ENCODE results near the gene IRF2BPL. TPM values are rescaled to one million over a fixed set of nuclear protein-coding genes. Genes with fewer than 3 reads are reported as not detected.

The IRF2BPL gene
- total RNA-seq, 1 donor from 2014 or later, result 32.8 TPM

DNA sequence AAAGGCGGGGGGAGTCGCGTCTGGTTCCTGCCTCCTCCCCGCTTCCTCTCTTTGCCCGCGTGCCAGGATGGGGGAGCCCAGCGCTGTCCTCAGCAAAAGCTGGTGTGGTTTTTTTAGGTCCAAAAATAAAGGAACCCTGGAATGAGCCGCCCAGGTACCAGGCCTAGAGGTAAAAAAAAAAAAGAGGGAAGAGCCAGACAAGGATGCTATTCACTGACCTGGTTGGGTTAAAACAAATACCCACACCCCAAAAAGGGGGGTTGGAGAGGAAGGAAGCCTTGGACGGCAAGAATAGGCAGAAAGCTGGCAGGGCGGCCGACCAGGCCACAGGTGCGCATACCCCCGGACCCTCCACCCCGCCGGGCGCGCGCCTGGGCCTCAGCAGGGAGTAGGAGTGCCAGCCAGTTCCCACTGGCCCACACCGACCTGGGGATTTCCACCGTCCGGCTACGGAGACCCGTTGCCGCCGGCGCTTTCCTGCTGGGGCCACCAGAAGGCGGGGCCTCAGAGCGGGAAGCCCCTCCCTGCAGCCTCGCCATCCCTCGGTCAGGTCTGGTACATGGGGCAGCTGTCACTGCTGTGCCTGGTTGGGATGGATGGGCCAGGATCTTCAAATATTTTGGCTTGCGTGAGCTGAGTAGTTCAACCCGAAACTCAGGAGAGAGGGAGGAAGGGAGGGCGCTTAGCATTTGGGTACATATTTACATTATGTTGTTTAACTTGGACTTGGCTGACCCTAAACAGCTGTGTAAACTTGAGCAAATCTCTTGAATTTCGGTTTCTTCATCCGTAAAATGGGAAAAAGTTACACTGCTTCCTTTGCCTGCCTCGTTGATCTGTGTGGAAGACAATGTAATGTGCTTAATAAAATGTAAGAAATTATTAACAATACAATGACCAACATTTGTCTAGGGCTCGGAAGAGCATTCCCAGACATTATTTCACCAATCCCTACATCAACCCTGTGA lies 5.4 kb upstream of the IRF2BPL start:
- peaks cover 73% of the 10 kb centered on the region for H3K4me1 Mint-ChIP-seq
- intact Hi-C loops (cut with micrococcal nuclease), result loop anchor here (1.0 to 5.0 kb wide), 2 partner anchors 78 to 673 kb away; partner anchors contain the start of genes ALKBH1 and SLIRP
- H3K27ac Mint-ChIP-seq, result peak overlapping the region; percentile 99

DNA sequence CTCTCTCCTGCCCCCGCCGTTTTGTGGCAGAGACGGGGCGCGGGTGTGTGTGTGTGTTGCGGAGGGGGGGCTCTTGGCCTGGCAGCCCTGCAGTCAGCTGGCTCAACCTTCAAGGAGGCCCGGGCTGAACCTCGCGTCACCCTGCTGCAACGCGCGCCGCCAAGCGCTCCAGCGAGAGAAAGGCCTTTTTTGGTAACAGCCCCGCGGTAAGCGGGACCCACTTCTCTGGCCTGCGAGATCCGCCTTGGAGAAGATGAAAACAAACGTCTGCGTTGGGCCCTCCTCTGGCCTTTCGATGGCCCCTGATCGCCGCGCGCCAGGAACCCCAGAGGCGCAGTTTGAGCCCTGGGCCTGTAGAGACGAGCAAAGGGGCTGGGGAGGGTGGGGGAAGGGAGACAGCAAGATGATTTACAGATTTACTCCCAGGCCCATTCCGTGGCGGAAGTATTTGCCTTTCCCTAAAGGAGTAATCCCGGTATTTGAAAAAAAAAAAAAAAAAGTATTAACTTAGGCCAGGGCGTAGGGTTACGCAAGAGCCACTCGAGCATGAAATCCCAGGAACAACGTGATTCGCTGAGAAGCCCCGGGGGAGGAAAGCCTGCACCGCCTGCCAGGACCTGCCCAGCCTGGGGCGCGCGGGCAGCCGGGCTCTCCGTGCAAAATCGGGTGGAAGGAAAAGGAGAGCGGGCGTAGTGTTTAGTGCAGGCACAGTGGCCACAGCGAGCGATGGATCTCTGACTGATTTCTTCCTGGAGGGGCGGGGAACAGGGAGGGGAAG lies 4.5 kb upstream of the IRF2BPL start:
- no peaks in the 10 kb centered on the region for H3K27me3 Mint-ChIP-seq
- DNase-seq, result peak; percentile 91
- peak overlapping the region; percentile 99 for H3K27ac Mint-ChIP-seq
- peak overlapping the region; percentile 89 for H3K4me3 Mint-ChIP-seq
- intact Hi-C loops (cut with micrococcal nuclease), result loop anchor here (1.0 to 5.0 kb wide), 2 partner anchors 77 to 674 kb away; partner anchors contain the start of genes ALKBH1 and SLIRP
- peaks cover 68% of the 10 kb centered on the region for H3K4me1 Mint-ChIP-seq
- peaks cover 7% of the 10 kb centered on the region for H3K36me3 Mint-ChIP-seq (ENCODE audit: low read depth)
- H3K9me3 Mint-ChIP-seq, result no peaks in the 10 kb centered on the region

More for the DNA sequence above, 5.4 kb upstream of the IRF2BPL start:
- Mint-ChIP-seq H3K36me3 (ENCODE audit: low read depth) (peaks cover 3% of the 10 kb centered on the region), H3K4me3 (peak overlapping the region; percentile 89), H3K9me3 (no peaks in the 10 kb centered on the region), H3K27me3 (no peaks in the 10 kb centered on the region)
- DNase-seq, result peak; percentile 94

DNA sequence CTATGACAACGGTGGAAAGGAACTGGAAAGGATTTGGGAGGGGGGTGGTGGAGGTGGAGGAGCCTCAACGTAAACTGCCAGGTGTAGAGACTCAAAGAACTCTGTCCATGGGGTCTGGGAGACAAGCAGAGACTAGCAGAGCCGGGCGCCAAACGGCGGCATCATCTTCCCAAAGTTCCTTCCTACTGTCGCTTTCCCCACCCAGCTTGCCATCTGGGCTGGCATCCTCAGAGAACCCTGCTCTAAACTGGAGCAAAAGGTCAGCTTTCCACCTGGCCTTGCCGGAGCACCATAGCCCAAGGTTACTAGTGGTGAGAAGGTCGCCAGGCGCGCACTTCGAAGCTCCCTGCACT lies 4.0 kb upstream of the IRF2BPL start:
- intact Hi-C loops (cut with micrococcal nuclease), result loop anchor here (5.0 kb wide), 1 partner anchor 675 kb away; the partner anchor contains the start of genes ALKBH1 and SLIRP
- Mint-ChIP-seq H3K4me1 (peaks cover 62% of the 10 kb centered on the region), H3K9me3 (no peaks in the 10 kb centered on the region), H3K4me3 (peak overlapping the region; percentile 89), H3K36me3 (ENCODE audit: low read depth) (peaks cover 7% of the 10 kb centered on the region), H3K27me3 (no peaks in the 10 kb centered on the region), H3K27ac (peak overlapping the region; percentile 99)
- no peak for DNase-seq

DNA sequence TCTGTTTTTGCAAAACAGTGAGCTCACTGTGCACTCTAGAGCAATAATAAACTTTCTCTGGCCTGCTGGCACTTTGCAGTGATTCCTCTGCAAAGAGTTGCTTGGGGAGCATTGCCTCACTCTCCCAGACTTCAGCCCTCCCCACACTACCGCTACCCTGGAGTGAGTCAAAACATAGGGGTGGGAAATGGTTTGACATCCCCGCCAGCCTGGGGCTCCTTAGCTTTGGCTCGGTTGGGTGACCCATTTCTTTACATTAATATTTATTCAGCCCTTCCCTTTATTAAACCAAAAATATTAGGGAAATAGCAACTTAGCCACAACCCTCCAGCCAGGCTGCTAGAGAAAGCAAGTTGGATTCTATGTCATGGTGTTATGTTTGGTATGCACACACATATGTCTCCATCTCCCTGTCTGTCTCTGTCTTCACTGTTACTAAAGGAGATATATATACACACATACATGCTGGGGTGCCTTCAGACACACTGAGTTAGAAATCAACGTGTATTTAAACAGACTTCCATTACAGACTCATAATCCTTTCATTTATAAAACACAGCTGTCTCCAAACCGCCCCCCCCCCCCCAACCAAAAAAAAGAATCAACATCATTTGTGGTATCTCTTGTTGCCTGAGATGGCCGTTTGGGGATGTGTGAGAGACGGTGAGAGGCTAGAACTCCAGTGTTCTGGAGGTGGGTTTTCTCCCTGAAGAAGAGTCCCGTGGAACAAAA lies 3.4 kb upstream of the IRF2BPL start:
- peak overlapping the region; percentile 89 for H3K4me3 Mint-ChIP-seq

DNA sequence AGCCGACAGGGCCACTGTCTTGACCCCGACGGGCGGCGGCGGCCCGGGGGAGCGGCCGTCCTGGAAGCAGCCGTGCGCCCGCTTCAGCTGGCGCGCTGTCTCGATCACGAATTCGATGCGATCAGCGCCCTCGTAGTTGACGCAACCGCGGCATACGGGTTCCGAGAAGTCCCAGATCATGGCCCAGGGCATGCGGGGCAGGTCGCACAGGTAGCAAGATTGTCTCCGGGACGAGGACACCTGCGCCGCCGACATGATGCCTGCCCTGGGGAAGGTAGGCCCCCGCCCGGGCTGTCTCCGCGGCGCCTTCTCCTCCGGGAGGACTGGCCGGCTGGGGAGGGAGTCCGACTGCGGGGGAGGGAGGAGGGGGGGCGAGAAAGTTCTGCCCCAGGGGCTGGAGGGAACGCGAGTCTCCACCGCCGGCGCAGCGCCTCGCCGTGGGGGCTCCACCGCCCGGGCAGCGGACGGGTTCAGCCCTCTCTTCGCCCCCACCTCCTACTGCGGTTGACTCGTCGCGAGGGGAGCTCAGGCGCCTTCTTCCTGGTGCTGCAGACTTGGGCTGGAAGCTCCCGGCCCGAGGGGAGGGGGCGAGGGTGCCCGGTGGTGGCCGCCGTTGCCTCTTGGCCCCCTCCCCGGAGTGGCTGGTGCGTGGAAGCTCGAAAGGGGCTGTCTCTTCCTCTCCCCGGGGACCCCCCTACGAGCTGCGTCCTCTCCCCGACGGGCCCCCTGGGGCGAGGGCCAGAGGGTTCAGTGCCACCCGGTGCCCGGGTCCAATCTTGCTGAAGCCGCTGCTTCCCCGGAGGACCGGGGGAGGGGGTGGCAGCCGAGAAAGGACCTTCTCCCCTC lies 747 bp downstream of the IRF2BPL start:
- H3K4me3 Mint-ChIP-seq, result peak overlapping the region; percentile 99
- intact Hi-C loops (cut with micrococcal nuclease), result loop anchor here (1.0 kb wide), 3 partner anchors 13 to 71 kb away; no protein-coding TSS in a partner anchor
- H3K4me1 Mint-ChIP-seq, result peaks cover 50% of the 10 kb centered on the region
- peak overlapping the region; percentile 80 for H3K27ac Mint-ChIP-seq
- no peaks in the 10 kb centered on the region for H3K27me3 Mint-ChIP-seq
- H3K36me3 Mint-ChIP-seq (ENCODE audit: low read depth), result peaks cover 34% of the 10 kb centered on the region
- peak; percentile 89 for DNase-seq
- H3K9me3 Mint-ChIP-seq, result no peaks in the 10 kb centered on the region

More for the DNA sequence above, 3.4 kb upstream of the IRF2BPL start:
- H3K4me1 Mint-ChIP-seq, result peaks cover 58% of the 10 kb centered on the region
- DNase-seq, result no peak
- H3K27me3 Mint-ChIP-seq, result no peaks in the 10 kb centered on the region
- intact Hi-C loops (cut with micrococcal nuclease), result loop anchor here (5.0 kb wide), 1 partner anchor 675 kb away; the partner anchor contains the start of genes ALKBH1 and SLIRP
- peak overlapping the region; percentile 99 for H3K27ac Mint-ChIP-seq
- no peaks in the 10 kb centered on the region for H3K9me3 Mint-ChIP-seq
- H3K36me3 Mint-ChIP-seq (ENCODE audit: low read depth), result peaks cover 7% of the 10 kb centered on the region

DNA sequence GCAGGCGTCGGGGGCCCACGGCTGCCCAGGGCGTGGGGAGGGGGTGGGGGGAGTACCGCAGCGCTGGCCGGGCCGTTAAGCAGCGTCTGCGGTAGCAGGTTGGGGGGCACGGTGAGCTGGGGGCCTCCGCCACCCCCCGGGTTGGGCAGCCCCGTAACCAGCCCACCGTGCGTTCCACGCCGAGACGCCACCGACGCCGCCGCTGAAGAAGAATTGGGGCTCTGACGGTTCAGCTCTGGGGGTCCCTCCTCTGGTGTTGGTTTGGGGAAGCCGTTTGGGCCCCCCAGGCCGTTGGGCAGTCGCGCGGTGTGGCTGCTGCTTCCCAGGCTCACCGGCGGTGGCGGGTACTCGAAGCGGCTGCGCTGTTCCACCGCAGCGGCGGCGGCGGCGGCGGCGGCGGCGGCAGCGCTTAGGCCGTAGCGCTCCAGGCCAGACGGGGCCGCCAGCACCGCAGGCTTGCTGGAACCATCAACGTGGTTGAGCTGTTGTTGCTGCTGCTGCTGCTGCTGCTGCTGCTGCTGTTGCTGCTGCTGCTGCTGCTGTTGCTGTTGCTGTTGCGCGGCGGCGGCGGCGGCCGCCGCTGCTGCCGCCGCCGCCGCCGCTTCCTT lies 1.5 kb downstream of the IRF2BPL start:
- peak overlapping the region; percentile 99 for H3K4me3 Mint-ChIP-seq
- H3K4me1 Mint-ChIP-seq, result peaks cover 50% of the 10 kb centered on the region
- no peaks in the 10 kb centered on the region for H3K9me3 Mint-ChIP-seq
- intact Hi-C loops (cut with micrococcal nuclease), result no loop called here
- H3K27me3 Mint-ChIP-seq, result no peaks in the 10 kb centered on the region
- H3K27ac Mint-ChIP-seq, result no peak overlapping the region
- peak; percentile 86 for DNase-seq
- peaks cover 35% of the 10 kb centered on the region for H3K36me3 Mint-ChIP-seq (ENCODE audit: low read depth)

DNA sequence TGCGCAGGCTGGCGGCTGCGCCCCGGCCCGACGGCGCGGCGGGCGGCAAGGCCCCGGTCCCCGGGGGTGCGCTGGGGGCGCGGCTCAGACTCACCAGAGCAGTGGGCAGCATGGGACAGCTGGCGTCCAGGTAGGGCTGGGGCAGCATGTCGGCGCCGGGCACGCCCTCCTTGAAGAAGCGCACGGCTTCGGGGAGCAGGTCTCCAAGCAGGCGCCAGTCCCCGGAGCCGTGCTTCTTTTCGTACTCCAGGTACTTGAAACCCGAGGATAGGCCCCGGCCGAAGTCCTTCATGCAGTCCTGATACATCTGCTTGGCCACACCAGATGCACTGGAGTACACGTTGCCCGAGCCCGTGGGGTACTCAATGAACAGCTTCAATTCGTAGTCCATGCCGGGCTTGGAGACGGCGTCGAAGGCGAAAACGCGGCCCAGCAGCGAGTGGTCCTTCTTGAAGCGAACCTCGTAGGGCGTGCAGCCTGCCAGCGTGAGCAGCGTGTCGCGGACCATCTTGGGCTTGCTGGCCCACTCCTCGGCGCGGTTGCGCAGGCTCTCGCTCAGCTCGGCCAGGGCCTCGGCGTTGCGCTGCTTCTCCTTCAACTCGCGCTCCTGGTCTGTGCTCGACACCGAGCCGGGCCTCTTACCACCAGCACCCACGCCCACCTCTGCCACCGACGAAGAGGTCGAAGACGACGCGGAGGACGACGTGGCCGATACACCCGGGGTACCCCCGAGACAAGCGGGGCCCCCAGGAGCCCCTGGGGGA lies 2.2 kb downstream of the IRF2BPL start:
- peak; percentile 66 for DNase-seq
- peaks cover 50% of the 10 kb centered on the region for H3K4me1 Mint-ChIP-seq
- H3K4me3 Mint-ChIP-seq, result peak overlapping the region; percentile 82
- peak overlapping the region; percentile 67 for H3K27ac Mint-ChIP-seq
- intact Hi-C loops (cut with micrococcal nuclease), result no loop called here
- peaks cover 35% of the 10 kb centered on the region for H3K36me3 Mint-ChIP-seq (ENCODE audit: low read depth)
- no peaks in the 10 kb centered on the region for H3K9me3 Mint-ChIP-seq
- no peaks in the 10 kb centered on the region for H3K27me3 Mint-ChIP-seq

DNA sequence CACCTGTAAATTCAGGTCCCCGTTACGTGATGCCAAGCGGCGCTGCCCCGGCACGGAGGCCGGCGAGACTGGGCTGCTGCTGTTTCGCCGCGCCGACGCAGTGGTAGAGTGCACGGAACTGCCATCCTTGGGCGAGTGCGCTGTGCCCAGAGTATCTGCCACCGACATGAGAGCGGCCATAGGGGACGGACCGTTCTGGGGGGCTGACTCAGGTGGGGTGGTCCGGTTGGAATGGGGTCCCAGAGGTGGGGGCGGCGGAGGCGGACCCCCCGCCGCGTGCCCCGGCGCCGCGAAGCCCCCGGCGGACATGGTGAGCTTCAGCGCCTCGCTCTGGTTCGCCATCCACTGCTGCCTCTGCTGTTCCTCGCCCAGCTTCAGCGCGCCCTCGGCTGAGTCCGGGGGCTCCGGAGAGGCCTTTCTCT lies 2.8 kb downstream of the IRF2BPL start:
- H3K4me1 Mint-ChIP-seq, result peaks cover 48% of the 10 kb centered on the region
- intact Hi-C loops (cut with micrococcal nuclease), result no loop called here
- H3K27me3 Mint-ChIP-seq, result no peaks in the 10 kb centered on the region

DNA sequence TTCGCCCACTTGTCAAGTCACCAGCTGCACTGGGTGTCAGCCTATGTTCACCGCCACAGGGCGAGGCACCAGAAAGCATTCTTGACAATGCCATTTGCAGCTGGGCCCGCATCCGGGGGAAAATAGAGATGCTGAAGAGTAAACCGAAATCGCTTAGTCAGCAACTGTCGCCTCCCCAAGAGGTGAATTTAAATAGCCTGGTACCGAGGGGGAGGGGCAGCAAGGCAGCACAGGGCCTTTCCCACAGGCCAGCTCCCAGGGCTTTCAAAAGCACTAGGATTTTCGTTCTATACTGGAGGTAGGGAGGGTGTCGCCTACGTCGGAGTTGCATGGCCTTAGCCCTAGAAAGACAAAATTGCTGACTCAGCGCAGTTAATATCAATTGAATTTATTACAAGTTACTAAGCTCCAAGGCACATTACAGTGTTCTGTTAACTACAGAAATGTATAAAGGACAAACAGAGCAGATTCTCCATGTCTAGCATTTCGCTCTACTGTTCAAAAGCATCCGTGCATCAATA lies 4.3 kb downstream of the IRF2BPL start:
- DNase-seq, result peak; percentile 92
- H3K9me3 Mint-ChIP-seq, result no peaks in the 10 kb centered on the region
- intact Hi-C loops (cut with micrococcal nuclease), result loop anchor here (1.0 kb wide), 3 partner anchors 16 to 68 kb away; no protein-coding TSS in a partner anchor
- peak overlapping the region; percentile 78 for H3K4me3 Mint-ChIP-seq
- peaks cover 34% of the 10 kb centered on the region for H3K36me3 Mint-ChIP-seq (ENCODE audit: low read depth)
- H3K27ac Mint-ChIP-seq, result peak overlapping the region; percentile 76
- peaks cover 41% of the 10 kb centered on the region for H3K4me1 Mint-ChIP-seq
- H3K27me3 Mint-ChIP-seq, result no peaks in the 10 kb centered on the region

More for the DNA sequence above, 2.8 kb downstream of the IRF2BPL start:
- H3K27ac Mint-ChIP-seq, result no peak overlapping the region
- no peaks in the 10 kb centered on the region for H3K9me3 Mint-ChIP-seq
- peaks cover 35% of the 10 kb centered on the region for H3K36me3 Mint-ChIP-seq (ENCODE audit: low read depth)
- no peak for DNase-seq
- peak overlapping the region; percentile 78 for H3K4me3 Mint-ChIP-seq

DNA sequence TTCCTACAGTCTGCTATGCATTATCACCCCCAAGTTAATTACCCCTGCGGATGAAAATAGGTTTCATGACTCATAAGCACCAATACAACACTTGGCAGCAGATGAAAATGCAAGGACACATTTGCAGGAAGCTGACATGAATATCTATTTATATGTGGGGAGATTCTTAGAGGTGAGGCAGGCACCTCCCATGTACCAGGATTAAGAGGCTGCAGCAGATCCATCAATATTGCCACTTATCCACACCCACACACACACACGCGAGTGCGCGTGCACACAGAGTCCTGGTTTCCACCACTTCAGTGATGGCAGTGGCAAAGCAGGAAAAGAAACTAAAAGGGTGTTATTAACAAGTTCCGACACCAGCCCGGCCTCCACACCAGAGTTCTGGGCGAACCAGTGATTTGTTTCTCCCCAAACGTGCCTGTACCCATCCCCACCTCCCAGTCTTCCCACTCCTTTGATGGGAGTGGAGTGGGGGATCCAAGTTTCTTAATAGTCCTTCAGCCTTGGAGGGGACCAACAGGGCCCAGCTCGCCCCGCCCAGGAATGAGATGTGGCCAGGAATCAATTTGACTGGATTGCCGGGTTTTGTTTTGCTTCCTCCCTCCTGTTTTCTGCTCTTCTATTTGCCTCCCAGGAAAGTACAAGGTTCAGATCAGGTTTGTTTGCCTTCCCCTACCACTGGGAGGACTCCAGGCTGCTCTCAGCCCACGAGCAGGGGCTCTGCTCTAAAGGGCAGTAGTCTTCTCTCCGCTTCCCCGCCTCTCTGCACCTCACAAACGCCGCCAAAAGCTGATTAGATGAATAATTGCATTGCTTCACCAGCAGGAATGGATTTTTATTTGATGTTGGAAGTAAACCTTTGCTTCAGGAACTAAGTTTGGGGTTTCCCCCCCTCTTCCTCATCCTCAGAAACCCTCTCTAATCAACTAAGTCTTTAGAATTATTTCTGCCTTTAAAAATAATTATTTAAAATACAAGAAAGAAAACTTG lies 5.2 kb downstream of the IRF2BPL start:
- intact Hi-C loops (cut with micrococcal nuclease), result loop anchor here (1.0 kb wide), 1 partner anchor 45 kb away; no protein-coding TSS in a partner anchor
- H3K27me3 Mint-ChIP-seq, result no peaks in the 10 kb centered on the region
- H3K4me3 Mint-ChIP-seq, result peak overlapping the region; percentile 74
- DNase-seq, result peak; percentile 74
- H3K36me3 Mint-ChIP-seq (ENCODE audit: low read depth), result peaks cover 28% of the 10 kb centered on the region
- peaks cover 35% of the 10 kb centered on the region for H3K4me1 Mint-ChIP-seq
- H3K27ac Mint-ChIP-seq, result peak overlapping the region; percentile 81
- H3K9me3 Mint-ChIP-seq, result no peaks in the 10 kb centered on the region
